ENCODE results near the gene ABCC1.

ABCC1 gene

DNA sequence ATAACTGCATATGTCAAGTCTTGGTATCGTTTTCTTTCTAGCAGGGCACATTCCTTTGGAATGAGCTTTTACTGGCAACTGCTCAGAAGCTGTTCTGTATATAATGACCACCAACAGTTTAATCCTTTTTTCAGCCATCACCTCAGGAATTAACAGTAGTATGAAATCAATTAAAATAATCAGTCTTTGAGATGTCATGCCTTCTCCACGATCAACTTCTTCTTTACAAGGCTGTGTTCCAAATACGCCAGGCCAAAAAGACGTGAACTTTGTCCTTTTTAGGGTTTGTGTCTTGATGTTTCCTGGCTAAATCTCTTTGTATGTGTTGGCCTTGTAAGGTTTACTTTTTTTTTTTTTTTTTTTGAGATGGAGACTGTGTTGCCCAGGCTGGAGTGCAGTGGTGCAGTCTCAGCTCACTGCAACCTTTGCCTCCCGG is 54.9 kb downstream of the ABCC1 start:
- Histone ChIP-seq H3K4me1 (ENCODE audit: control insufficient read depth, insufficient read depth, low read length, poor library complexity, severe bottlenecking) (no peaks in the 10 kb centered on the region), H3K4me3 (ENCODE audit: insufficient read depth, low read depth, low read length, poor library complexity, severe bottlenecking) (no peak overlapping the region), H3K27ac (ENCODE audit: insufficient read depth, low read length, poor library complexity, severe bottlenecking) (no peak overlapping the region), H3K9me3 (ENCODE audit: control insufficient read depth, low read length) (no peaks in the 10 kb centered on the region), H3K36me3 (ENCODE audit: control insufficient read depth, insufficient read depth, low read length) (peaks cover 4% of the 10 kb centered on the region), H3K27me3 (replicated peaks; ENCODE audit: control insufficient read depth, insufficient read depth, low read length, poor library complexity, severe bottlenecking) (no peaks in the 10 kb centered on the region)
- no peak for DNase-seq

DNA sequence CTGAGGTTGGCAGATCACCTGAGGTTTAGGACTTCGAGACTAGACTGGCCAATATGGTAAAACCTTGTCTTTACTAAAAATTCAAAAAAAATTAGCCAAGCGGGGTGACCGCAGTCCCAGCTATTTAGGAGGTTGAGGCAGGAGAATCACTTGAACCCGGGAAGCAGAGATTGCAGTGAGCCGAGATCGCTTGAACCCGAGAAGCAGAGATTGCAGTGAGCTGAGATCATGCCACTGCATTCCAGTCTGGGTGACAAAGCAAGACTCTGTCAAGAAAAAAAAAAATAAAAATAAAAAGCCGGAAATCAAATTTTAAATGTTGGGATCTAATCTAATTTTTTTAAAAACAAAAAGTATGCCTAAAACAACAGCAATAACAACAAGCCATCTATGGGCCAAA is 56.3 kb downstream of the ABCC1 start:
- H3K36me3 ChIP-seq (ENCODE audit: control insufficient read depth, insufficient read depth, low read length): peaks cover 18% of the 10 kb centered on the region
- H3K27ac ChIP-seq (ENCODE audit: insufficient read depth, low read length, poor library complexity, severe bottlenecking): no peak overlapping the region
- H3K4me1 ChIP-seq (ENCODE audit: control insufficient read depth, insufficient read depth, low read length, poor library complexity, severe bottlenecking): no peaks in the 10 kb centered on the region
- no peaks in the 10 kb centered on the region for H3K9me3 ChIP-seq (ENCODE audit: control insufficient read depth, low read length)
- DNase-seq: no peak
- no peaks in the 10 kb centered on the region for H3K27me3 ChIP-seq (replicated peaks; ENCODE audit: control insufficient read depth, insufficient read depth, low read length, poor library complexity, severe bottlenecking)
- no peak overlapping the region for H3K4me3 ChIP-seq (ENCODE audit: insufficient read depth, low read depth, low read length, poor library complexity, severe bottlenecking)

DNA sequence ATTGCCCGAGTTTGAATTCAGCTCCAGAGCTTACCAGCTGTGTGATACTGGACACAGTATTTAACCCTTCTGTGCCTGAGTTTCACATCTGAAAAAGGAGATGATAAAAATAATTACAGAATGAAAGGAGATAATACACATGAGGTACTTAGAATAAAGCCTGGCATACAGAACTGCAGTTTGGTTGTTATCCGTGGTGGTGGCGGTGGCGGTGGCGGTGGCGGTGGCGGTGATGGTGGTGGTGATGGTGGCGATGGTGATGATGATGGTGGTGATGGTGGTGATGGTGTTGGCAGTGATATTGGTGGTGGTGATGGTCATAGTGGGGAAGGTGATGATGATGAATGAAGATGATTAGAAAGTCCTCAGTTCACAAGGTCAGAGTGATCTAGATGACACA is 57.2 kb downstream of the ABCC1 start:
- Histone ChIP-seq H3K27me3 (replicated peaks; ENCODE audit: control insufficient read depth, insufficient read depth, low read length, poor library complexity, severe bottlenecking) (no peaks in the 10 kb centered on the region), H3K36me3 (ENCODE audit: control insufficient read depth, insufficient read depth, low read length) (peaks cover 18% of the 10 kb centered on the region), H3K27ac (ENCODE audit: insufficient read depth, low read length, poor library complexity, severe bottlenecking) (no peak overlapping the region), H3K9me3 (ENCODE audit: control insufficient read depth, low read length) (no peaks in the 10 kb centered on the region), H3K4me1 (ENCODE audit: control insufficient read depth, insufficient read depth, low read length, poor library complexity, severe bottlenecking) (no peaks in the 10 kb centered on the region), H3K4me3 (ENCODE audit: insufficient read depth, low read depth, low read length, poor library complexity, severe bottlenecking) (no peak overlapping the region)
- no peak for DNase-seq

DNA sequence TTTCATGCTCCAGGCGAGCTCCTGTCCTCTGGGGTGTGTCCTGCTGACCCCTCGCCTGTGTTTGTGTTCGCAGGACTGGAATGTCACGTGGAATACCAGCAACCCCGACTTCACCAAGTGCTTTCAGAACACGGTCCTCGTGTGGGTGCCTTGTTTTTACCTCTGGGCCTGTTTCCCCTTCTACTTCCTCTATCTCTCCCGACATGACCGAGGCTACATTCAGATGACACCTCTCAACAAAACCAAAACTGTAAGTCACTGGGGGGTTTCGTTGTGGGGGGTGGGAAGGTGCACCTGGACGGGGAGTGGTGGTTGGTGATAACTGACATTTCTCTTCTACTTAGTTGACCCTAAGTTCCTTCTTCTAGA is 58.3 kb downstream of the ABCC1 start:
- Histone ChIP-seq H3K36me3 (ENCODE audit: control insufficient read depth, insufficient read depth, low read length) (peaks cover 21% of the 10 kb centered on the region), H3K27me3 (replicated peaks; ENCODE audit: control insufficient read depth, insufficient read depth, low read length, poor library complexity, severe bottlenecking) (no peaks in the 10 kb centered on the region), H3K4me3 (ENCODE audit: insufficient read depth, low read depth, low read length, poor library complexity, severe bottlenecking) (no peak overlapping the region), H3K4me1 (ENCODE audit: control insufficient read depth, insufficient read depth, low read length, poor library complexity, severe bottlenecking) (no peaks in the 10 kb centered on the region), H3K9me3 (ENCODE audit: control insufficient read depth, low read length) (no peaks in the 10 kb centered on the region), H3K27ac (ENCODE audit: insufficient read depth, low read length, poor library complexity, severe bottlenecking) (no peak overlapping the region)
- DNase-seq: no peak

DNA sequence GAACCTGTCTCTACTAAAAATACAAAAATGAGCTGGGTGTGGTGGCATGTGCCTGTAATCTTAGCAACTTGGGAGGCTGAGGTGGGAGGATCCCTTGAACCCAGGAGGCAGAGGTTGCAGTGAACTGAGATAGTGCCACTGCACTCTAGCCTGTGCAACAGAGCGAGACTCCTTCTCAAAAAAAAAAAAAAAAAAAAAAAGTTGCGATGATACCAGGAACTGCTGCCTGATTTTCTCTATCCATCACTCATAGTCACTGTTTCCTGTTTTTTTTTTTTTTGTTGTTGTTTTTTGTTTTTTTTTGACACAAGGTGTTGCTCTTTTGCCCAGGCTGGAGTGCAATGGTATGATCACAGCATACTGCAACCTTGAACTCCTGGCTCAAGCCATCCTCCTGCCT is 59.2 kb downstream of the ABCC1 start:
- H3K36me3 ChIP-seq (ENCODE audit: control insufficient read depth, insufficient read depth, low read length): peaks cover 25% of the 10 kb centered on the region
- H3K27me3 ChIP-seq (replicated peaks; ENCODE audit: control insufficient read depth, insufficient read depth, low read length, poor library complexity, severe bottlenecking): no peaks in the 10 kb centered on the region
- no peak for DNase-seq
- H3K4me3 ChIP-seq (ENCODE audit: insufficient read depth, low read depth, low read length, poor library complexity, severe bottlenecking): no peak overlapping the region
- H3K4me1 ChIP-seq (ENCODE audit: control insufficient read depth, insufficient read depth, low read length, poor library complexity, severe bottlenecking): no peaks in the 10 kb centered on the region
- no peak overlapping the region for H3K27ac ChIP-seq (ENCODE audit: insufficient read depth, low read length, poor library complexity, severe bottlenecking)
- H3K9me3 ChIP-seq (ENCODE audit: control insufficient read depth, low read length): no peaks in the 10 kb centered on the region

DNA sequence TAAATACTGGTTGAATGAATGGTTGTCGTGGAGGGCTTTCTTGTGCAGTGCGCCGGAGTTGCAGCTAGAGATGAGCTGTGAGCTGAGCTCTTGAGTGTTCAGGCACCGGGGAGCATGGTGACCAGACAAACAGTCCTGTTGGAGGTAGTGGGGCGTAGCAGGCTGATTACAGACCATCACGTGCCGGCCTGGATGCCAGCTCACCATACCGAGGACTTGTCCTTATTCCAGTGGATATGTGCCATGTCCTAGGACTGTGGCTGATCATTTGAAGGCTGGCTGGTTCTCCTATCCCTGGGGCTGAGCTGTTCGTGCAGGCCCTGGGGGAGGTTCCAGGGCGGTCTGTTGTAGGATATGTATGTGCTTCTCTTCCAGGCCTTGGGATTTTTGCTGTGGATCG is 60.0 kb downstream of the ABCC1 start:
- Histone ChIP-seq H3K36me3 (ENCODE audit: control insufficient read depth, insufficient read depth, low read length) (peaks cover 29% of the 10 kb centered on the region), H3K4me3 (ENCODE audit: insufficient read depth, low read depth, low read length, poor library complexity, severe bottlenecking) (no peak overlapping the region), H3K27me3 (replicated peaks; ENCODE audit: control insufficient read depth, insufficient read depth, low read length, poor library complexity, severe bottlenecking) (no peaks in the 10 kb centered on the region), H3K27ac (ENCODE audit: insufficient read depth, low read length, poor library complexity, severe bottlenecking) (no peak overlapping the region), H3K4me1 (ENCODE audit: control insufficient read depth, insufficient read depth, low read length, poor library complexity, severe bottlenecking) (no peaks in the 10 kb centered on the region), H3K9me3 (ENCODE audit: control insufficient read depth, low read length) (no peaks in the 10 kb centered on the region)
- DNase-seq: no peak

DNA sequence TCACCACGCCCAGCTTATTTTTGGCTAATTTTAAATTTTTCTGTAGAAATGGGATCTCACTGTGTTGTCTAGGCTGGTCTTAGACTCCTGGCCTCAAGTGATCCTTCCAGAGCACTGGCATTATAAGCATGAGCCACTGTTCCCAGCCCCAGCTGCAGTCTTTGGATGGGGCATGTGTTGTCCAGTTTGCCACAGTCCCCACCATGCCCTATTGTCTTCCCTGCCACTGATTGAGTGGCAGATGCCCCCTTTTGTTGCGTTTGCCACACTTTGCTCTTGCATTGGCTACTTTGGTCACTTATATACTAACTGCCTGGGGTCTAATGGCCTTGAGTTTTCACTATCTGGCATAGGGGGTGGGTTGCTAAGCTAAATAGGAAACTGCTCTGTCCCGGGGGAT is 60.8 kb downstream of the ABCC1 start:
- no peaks in the 10 kb centered on the region for H3K9me3 ChIP-seq (ENCODE audit: control insufficient read depth, low read length)
- no peak overlapping the region for H3K4me3 ChIP-seq (ENCODE audit: insufficient read depth, low read depth, low read length, poor library complexity, severe bottlenecking)
- no peaks in the 10 kb centered on the region for H3K4me1 ChIP-seq (ENCODE audit: control insufficient read depth, insufficient read depth, low read length, poor library complexity, severe bottlenecking)
- DNase-seq: no peak
- no peak overlapping the region for H3K27ac ChIP-seq (ENCODE audit: insufficient read depth, low read length, poor library complexity, severe bottlenecking)
- peaks cover 35% of the 10 kb centered on the region for H3K36me3 ChIP-seq (ENCODE audit: control insufficient read depth, insufficient read depth, low read length)
- H3K27me3 ChIP-seq (replicated peaks; ENCODE audit: control insufficient read depth, insufficient read depth, low read length, poor library complexity, severe bottlenecking): no peaks in the 10 kb centered on the region

DNA sequence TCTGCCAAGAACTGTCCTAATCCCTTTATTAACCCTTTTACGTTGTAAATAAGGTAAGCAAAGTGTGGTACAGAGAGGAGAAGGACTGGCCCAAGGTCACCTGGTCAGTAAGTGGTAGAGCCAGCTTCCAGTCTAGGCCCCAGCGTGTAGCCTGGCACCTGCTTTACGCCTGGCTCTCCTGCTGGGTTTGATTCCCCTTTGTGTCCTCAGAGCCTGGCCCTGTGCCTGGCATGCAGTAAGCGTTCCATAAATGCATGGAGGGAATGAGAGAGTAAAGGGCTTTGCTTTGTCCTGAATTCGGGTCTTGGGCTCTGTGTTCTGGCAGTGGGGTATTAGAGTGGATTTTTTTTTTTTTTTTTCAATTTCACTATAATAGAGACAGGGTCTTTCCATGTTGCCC is 62.7 kb downstream of the ABCC1 start:
- Histone ChIP-seq H3K36me3 (ENCODE audit: control insufficient read depth, insufficient read depth, low read length) (peaks cover 50% of the 10 kb centered on the region), H3K9me3 (ENCODE audit: control insufficient read depth, low read length) (no peaks in the 10 kb centered on the region), H3K27ac (ENCODE audit: insufficient read depth, low read length, poor library complexity, severe bottlenecking) (no peak overlapping the region), H3K4me3 (ENCODE audit: insufficient read depth, low read depth, low read length, poor library complexity, severe bottlenecking) (no peak overlapping the region), H3K27me3 (replicated peaks; ENCODE audit: control insufficient read depth, insufficient read depth, low read length, poor library complexity, severe bottlenecking) (no peaks in the 10 kb centered on the region), H3K4me1 (ENCODE audit: control insufficient read depth, insufficient read depth, low read length, poor library complexity, severe bottlenecking) (no peaks in the 10 kb centered on the region)
- no peak for DNase-seq

DNA sequence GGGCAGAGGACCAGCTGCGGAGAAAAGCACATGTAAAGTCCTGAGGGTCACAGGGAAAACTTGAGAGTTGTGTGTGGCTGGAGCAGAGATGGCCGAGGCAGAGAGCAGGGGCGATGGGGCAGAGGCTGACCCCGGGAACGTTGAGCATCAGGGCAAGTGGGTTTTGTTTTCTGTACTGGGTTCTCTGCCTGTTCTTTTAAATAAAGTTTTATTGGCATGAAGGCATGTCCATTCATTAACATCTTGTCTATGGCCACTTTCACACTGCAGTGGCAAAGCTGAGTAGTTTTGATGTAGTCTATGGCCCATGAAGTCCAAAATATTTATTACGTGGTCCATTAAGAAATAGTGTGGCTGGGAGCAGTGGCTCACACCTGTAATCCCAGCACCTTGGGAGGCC is 64.4 kb downstream of the ABCC1 start:
- H3K9me3 ChIP-seq (ENCODE audit: control insufficient read depth, low read length): no peaks in the 10 kb centered on the region
- H3K36me3 ChIP-seq (ENCODE audit: control insufficient read depth, insufficient read depth, low read length): peaks cover 64% of the 10 kb centered on the region
- DNase-seq: no peak
- no peak overlapping the region for H3K27ac ChIP-seq (ENCODE audit: insufficient read depth, low read length, poor library complexity, severe bottlenecking)
- H3K27me3 ChIP-seq (replicated peaks; ENCODE audit: control insufficient read depth, insufficient read depth, low read length, poor library complexity, severe bottlenecking): no peaks in the 10 kb centered on the region
- no peak overlapping the region for H3K4me3 ChIP-seq (ENCODE audit: insufficient read depth, low read depth, low read length, poor library complexity, severe bottlenecking)
- no peaks in the 10 kb centered on the region for H3K4me1 ChIP-seq (ENCODE audit: control insufficient read depth, insufficient read depth, low read length, poor library complexity, severe bottlenecking)

DNA sequence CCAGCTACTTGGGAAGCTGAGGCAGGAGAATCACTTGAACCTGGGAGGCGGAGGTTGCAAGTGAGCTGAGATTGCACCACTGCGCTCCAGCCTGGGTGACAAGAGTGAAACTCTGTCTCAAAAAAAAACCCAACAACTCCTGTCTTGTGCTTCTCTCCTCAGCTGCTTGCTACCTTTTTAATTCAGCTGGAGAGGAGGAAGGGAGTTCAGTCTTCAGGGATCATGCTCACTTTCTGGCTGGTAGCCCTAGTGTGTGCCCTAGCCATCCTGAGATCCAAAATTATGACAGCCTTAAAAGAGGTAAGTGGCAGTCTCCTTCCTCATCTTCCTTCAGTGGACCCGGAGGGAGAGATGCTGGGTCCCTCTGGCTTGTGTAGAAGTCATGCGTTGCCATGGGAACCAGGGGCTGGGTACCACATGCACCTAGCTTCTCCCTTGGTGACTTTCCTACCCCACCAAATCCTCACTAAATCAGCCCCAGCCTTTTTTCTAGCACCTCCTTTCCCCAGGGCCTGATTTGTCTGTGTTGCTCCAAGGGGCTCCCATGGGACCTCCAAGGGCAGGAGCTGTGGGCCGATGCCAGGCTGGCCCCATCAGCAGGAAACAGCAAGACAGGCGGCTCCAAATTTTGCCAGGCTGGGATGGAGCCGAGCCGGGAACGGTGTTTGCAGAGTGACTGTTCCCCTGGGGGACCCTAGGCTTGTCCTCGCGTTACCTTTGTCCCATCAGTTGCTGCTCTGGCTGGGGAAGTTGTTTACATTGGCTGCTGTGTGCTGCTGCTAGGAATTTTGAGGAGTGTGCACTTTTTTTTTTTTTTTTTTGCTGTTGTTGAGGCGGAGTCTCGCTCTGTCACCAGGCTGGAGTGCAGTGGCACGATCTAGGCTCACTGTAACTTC is 65.2 kb downstream of the ABCC1 start:
- H3K4me1 ChIP-seq (ENCODE audit: control insufficient read depth, insufficient read depth, low read length, poor library complexity, severe bottlenecking): no peaks in the 10 kb centered on the region
- H3K36me3 ChIP-seq (ENCODE audit: control insufficient read depth, insufficient read depth, low read length): peaks cover 65% of the 10 kb centered on the region
- no peak overlapping the region for H3K4me3 ChIP-seq (ENCODE audit: insufficient read depth, low read depth, low read length, poor library complexity, severe bottlenecking)
- no peaks in the 10 kb centered on the region for H3K9me3 ChIP-seq (ENCODE audit: control insufficient read depth, low read length)
- H3K27me3 ChIP-seq (replicated peaks; ENCODE audit: control insufficient read depth, insufficient read depth, low read length, poor library complexity, severe bottlenecking): no peaks in the 10 kb centered on the region
- no peak overlapping the region for H3K27ac ChIP-seq (ENCODE audit: insufficient read depth, low read length, poor library complexity, severe bottlenecking)
- DNase-seq: no peak
